Activated B cell treated with CpG ODN at 0.5 μM for 24 hours (primary cell): Measurements from ENCODE around the gene C22orf39. TPM values are rescaled to one million over a fixed set of nuclear protein-coding genes. Genes with fewer than 3 reads are reported as not detected.
A peak's percentile ranks its signal among the peaks of the same experiment; 100 is the strongest.

Experiments
- ATAC-seq: fragments of 200-7000 bp; cut with Tn5 transposase; one replicate; pipeline ENCODE4 v1.10.0; 2021; ENCODE audit warnings: low read depth, mild to moderate bottlenecking, moderate library complexity
- CTCF ChIA-PET: fragments of 350-600 bp; sonication (Branson Sonifier 250); formaldehyde crosslinking; loops from one replicate; lab custom pipeline; 2021; ENCODE audit warnings: antibody characterized with exemption; lab: Charles Lee
- POLR2A ChIA-PET: fragments of 350-600 bp; sonication (Branson Sonifier 250); formaldehyde crosslinking; loops from one replicate; lab custom pipeline; 2021; ENCODE audit warnings: antibody characterized with exemption; lab: Charles Lee
- DNase-seq: peaks from one replicate; pipeline ENCODE4 v3.0.0; 2022
- H3K27ac Mint-ChIP-seq: one replicate; pipeline ENCODE4 v1.8.0; 2020; ENCODE audit warnings: mixed read lengths
- H3K27me3 Mint-ChIP-seq: one replicate; pipeline ENCODE4 v1.8.0; 2021; ENCODE audit warnings: mixed read lengths
- H3K36me3 Mint-ChIP-seq: one replicate; pipeline ENCODE4 v1.8.0; 2021; ENCODE audit warnings: low read depth, mixed read lengths
- H3K4me1 Mint-ChIP-seq: one replicate; pipeline ENCODE4 v1.8.0; 2021; ENCODE audit warnings: mixed read lengths
- H3K4me3 Mint-ChIP-seq: one replicate; pipeline ENCODE4 v1.8.0; 2020; ENCODE audit warnings: mild to moderate bottlenecking, mixed read lengths
- H3K9me3 Mint-ChIP-seq: one replicate; pipeline ENCODE4 v1.8.0; 2020; ENCODE audit warnings: mixed read lengths
- CTCF ChIP-seq: fragments of 200-600 bp; IDR thresholded peaks from one replicate; pipeline ENCODE4 v1.8.0; 2022; ENCODE audit warnings: antibody characterized with exemption, mild to moderate bottlenecking
- intact Hi-C: fragments of 100-400 bp; cut with micrococcal nuclease; formaldehyde crosslinking; loops from one replicate; pipeline ENCODE4 v1.15.1; 2024
- total RNA-seq: library from RNA; stranded (reverse); gene quantifications from 2 replicates; pipeline ENCODE4 v1.2.3, GENCODE V29; 2022

The C22orf39 gene
- total RNA-seq, 1 donor from 2014 or later: 43.0 TPM

- intact Hi-C loops: loop anchor here (1.0 kb wide), 1 partner anchor 150 kb away; no protein-coding TSS in a partner anchor
- no peak for DNase-seq
- Mint-ChIP-seq H3K27me3 (no peaks in the 10 kb centered on the region), H3K4me3 (peak overlapping the region; percentile 93), H3K36me3 (peaks cover 11% of the 10 kb centered on the region), H3K4me1 (peaks cover 26% of the 10 kb centered on the region), H3K9me3 (no peaks in the 10 kb centered on the region), H3K27ac (no peak overlapping the region)
- TF ChIP-seq CTCF: no peak
- ATAC-seq: no peak
- POLR2A ChIA-PET: interaction anchor here (0.6 to 2.6 kb wide), 10 partner anchors 33 to 1455 kb away, joined by 3 to 18 read pairs (median 4); partner anchors contain the start of genes C22orf39, DGCR2, ESS2 and HIRA
- CTCF ChIA-PET: interaction anchor here (2.9 kb wide), 1 partner anchor 150 kb away, joined by 17 read pairs; no protein-coding TSS in a partner anchor
Observed at GRCh38 chr22:19480173-19480568, 32.7 kb upstream of the C22orf39 start.

- H3K27ac Mint-ChIP-seq: peak within 1 kb of the TSS; percentile 98
- CTCF ChIA-PET: interaction anchor here (2.9 to 3.1 kb wide), 2 partner anchors 150 to 300 kb away, joined by 17 to 21 read pairs; partner anchors contain the start of gene SLC25A1
Observed at GRCh38 chr22:19479355-19480172, 32.1 kb upstream of the C22orf39 start, which contains the start of gene CDC45. CDC45 (plus strand) TSS chr22:19479920; CDS start chr22:19479969, 49 bp downstream.

GRCh38 chr22:19478901-19479354 is 31.4 kb upstream of the C22orf39 start, which contains the start of gene UFD1:
UFD1 (minus strand) TSS chr22:19479193; CDS start chr22:19479085, 108 bp downstream.
- Mint-ChIP-seq H3K27ac (peak within 1 kb of the TSS; percentile 98), H3K36me3 (peaks cover 19% of the 10 kb centered on the region), H3K4me1 (peaks cover 26% of the 10 kb centered on the region), H3K27me3 (no peaks in the 10 kb centered on the region), H3K4me3 (peak within 1 kb of the TSS; percentile 93), H3K9me3 (no peaks in the 10 kb centered on the region)
- ChIA-PET POLR2A (interaction anchor here (0.7 to 2.6 kb wide), 10 partner anchors 32 to 357 kb away, joined by 3 to 18 read pairs (median 4); partner anchors contain the start of genes C22orf39, DGCR2, ESS2 and HIRA), CTCF (interaction anchor here (1.1 to 3.1 kb wide), 4 partner anchors 151 to 332 kb away, joined by 3 to 21 read pairs (median 16); partner anchors contain the start of gene SLC25A1)
- peak; percentile 43 for ATAC-seq
- intact Hi-C loops: loop anchor here (1.0 to 5.0 kb wide), 10 partner anchors 32 to 357 kb away; partner anchors contain the start of genes C22orf39, CLTCL1, DGCR2 and ESS2
- TF ChIP-seq CTCF: no peak
- peak; percentile 74 for DNase-seq

More at GRCh38 chr22:19479355-19480172, 32.1 kb upstream of the C22orf39 start, which contains the start of gene CDC45:
- peak; percentile 93 for ATAC-seq
- Mint-ChIP-seq H3K27me3 (no peaks in the 10 kb centered on the region), H3K36me3 (peaks cover 14% of the 10 kb centered on the region), H3K9me3 (no peaks in the 10 kb centered on the region), H3K4me1 (peaks cover 26% of the 10 kb centered on the region), H3K4me3 (peak within 1 kb of the TSS; percentile 93)
- peak; percentile 79 for DNase-seq
- POLR2A ChIA-PET: interaction anchor here (0.6 to 2.6 kb wide), 12 partner anchors 32 to 1455 kb away, joined by 3 to 18 read pairs (median 4); partner anchors contain the start of genes C22orf39, DGCR2, ESS2 and HIRA
- intact Hi-C loops: loop anchor here (1.0 to 5.0 kb wide), 10 partner anchors 32 to 357 kb away; partner anchors contain the start of genes C22orf39, CLTCL1, DGCR2 and ESS2
- no peak for TF ChIP-seq CTCF

GRCh38 chr22:19478045-19478900 is 30.8 kb upstream of the C22orf39 start:
- ATAC-seq: no peak
- POLR2A ChIA-PET: interaction anchor here (0.6 to 2.6 kb wide), 6 partner anchors 12 to 334 kb away, joined by 4 to 18 read pairs (median 6); partner anchors contain the start of genes ESS2, HIRA and MRPL40

More at GRCh38 chr22:19478045-19478900, 30.8 kb upstream of the C22orf39 start:
- intact Hi-C loops: loop anchor here (1.0 to 5.0 kb wide), 6 partner anchors 117 to 356 kb away; partner anchors contain the start of genes CLTCL1 and DGCR2
- Mint-ChIP-seq H3K36me3 (peaks cover 25% of the 10 kb centered on the region), H3K27ac (peak overlapping the region; percentile 61), H3K4me3 (peak overlapping the region; percentile 93), H3K27me3 (no peaks in the 10 kb centered on the region), H3K4me1 (peaks cover 26% of the 10 kb centered on the region), H3K9me3 (no peaks in the 10 kb centered on the region)
- no peak for DNase-seq
- CTCF ChIA-PET: interaction anchor here (1.1 to 3.1 kb wide), 7 partner anchors 30 to 334 kb away, joined by 3 to 21 read pairs (median 15); partner anchors contain the start of genes C22orf39, ESS2 and SLC25A1
- no peak for TF ChIP-seq CTCF
